PC-9 (cell line): ENCODE data around the gene SLC35F4.

Experiments
- EZH2 ChIP-seq: fragments of 200-600 bp; sonication (generic); IDR thresholded peaks from 2 replicates; pipeline ENCODE4 v1.8.0; 2017; ENCODE audit warnings: antibody characterized with exemption, low read depth
- TF ChIP-seq, protein P1 (sequence below): fragments of 200-600 bp; sonication (generic); conservative IDR thresholded peaks from 2 replicates; pipeline ENCODE4 v1.6.1; 2017; ENCODE audit warnings: mixed run types, antibody characterized with exemption, mild to moderate bottlenecking, moderate library complexity

DNA sequence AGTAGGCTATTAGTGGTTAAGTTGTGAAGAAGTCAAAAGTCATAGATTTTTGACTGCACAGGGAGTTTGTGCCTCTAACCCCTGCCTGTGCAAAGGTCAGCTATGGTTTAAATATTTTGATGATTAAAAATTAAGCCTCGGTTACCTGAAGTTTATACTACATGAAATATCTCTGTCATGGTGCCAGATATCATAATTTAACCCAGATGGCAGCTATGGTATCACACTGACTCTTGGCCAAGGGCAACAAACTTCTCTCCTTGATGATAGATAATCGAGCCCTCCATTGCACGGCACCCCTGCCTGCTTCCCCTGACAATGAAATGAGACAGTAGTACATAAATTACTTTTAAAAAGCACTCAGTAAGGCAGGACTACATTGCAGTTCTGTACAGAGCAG is 80.8 kb downstream of the SLC35F4 start:
- TF ChIP-seq, protein P1, sequence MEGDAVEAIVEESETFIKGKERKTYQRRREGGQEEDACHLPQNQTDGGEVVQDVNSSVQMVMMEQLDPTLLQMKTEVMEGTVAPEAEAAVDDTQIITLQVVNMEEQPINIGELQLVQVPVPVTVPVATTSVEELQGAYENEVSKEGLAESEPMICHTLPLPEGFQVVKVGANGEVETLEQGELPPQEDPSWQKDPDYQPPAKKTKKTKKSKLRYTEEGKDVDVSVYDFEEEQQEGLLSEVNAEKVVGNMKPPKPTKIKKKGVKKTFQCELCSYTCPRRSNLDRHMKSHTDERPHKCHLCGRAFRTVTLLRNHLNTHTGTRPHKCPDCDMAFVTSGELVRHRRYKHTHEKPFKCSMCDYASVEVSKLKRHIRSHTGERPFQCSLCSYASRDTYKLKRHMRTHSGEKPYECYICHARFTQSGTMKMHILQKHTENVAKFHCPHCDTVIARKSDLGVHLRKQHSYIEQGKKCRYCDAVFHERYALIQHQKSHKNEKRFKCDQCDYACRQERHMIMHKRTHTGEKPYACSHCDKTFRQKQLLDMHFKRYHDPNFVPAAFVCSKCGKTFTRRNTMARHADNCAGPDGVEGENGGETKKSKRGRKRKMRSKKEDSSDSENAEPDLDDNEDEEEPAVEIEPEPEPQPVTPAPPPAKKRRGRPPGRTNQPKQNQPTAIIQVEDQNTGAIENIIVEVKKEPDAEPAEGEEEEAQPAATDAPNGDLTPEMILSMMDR: no peak
- TF ChIP-seq EZH2: no peak
